Neural progenitor cell (in vitro differentiated cells): ENCODE results near the gene COMP. TPM values are rescaled to one million over a fixed set of nuclear protein-coding genes. Genes with fewer than 3 reads are reported as not detected.

ENCODE experiments used
- DNase-seq: peaks from one replicate; pipeline ENCODE4 v3.0.0-alpha.2; 2016; ENCODE audit warnings: low spot score
- H2AFZ ChIP-seq: fragments of 200-600 bp; sonication (generic); replicated peaks from 2 replicates; pipeline ENCODE4 v1.6.1; 2016; ENCODE audit warnings: antibody characterized with exemption
- H3F3A ChIP-seq: fragments of 200-600 bp; sonication (generic); 2 replicates; pipeline ENCODE4 v1.6.1; 2016; ENCODE audit warnings: antibody characterized with exemption, low read depth
- H3K27ac ChIP-seq: fragments of 200-600 bp; sonication (generic); 2 replicates; pipeline ENCODE4 v1.5.1; 2016; ENCODE audit warnings: mild to moderate bottlenecking
- H3K27me3 ChIP-seq: fragments of 200-600 bp; sonication (generic); 2 replicates; pipeline ENCODE4 v1.6.1; 2016; ENCODE audit warnings: mild to moderate bottlenecking, moderate library complexity
- H3K36me3 ChIP-seq: fragments of 200-600 bp; sonication (generic); 2 replicates; pipeline ENCODE4 v1.5.1; 2016
- H3K4me1 ChIP-seq: fragments of 200-600 bp; sonication (generic); 2 replicates; pipeline ENCODE4 v1.6.1; 2016; ENCODE audit warnings: mixed run types
- H3K4me2 ChIP-seq: fragments of 200-600 bp; sonication (generic); 2 replicates; pipeline ENCODE4 v1.6.1; 2016
- H3K4me3 ChIP-seq: fragments of 200-600 bp; sonication (generic); 2 replicates; pipeline ENCODE4 v1.5.1; 2016
- H3K79me2 ChIP-seq: fragments of 200-600 bp; sonication (generic); 2 replicates; pipeline ENCODE4 v1.6.1; 2016; ENCODE audit warnings: low read depth
- H3K9ac ChIP-seq: fragments of 200-600 bp; sonication (generic); 2 replicates; pipeline ENCODE4 v1.6.1; 2016
- H3K9me3 ChIP-seq: fragments of 200-600 bp; sonication (generic); 2 replicates; pipeline ENCODE4 v1.5.1; 2016; ENCODE audit warnings: low read depth
- H4K20me1 ChIP-seq: fragments of 200-600 bp; sonication (generic); 2 replicates; pipeline ENCODE4 v1.6.1; 2016; ENCODE audit warnings: low read depth
- H3K27ac Mint-ChIP-seq: 3 replicates; pipeline ENCODE4 v1.8.0; 2021; ENCODE audit warnings: mixed read lengths
- H3K27me3 Mint-ChIP-seq: 2 replicates; pipeline ENCODE4 v1.8.0; 2022; ENCODE audit warnings: low read depth, mild to moderate bottlenecking, inconsistent platforms, moderate library complexity, mixed read lengths; ENCODE audit not compliant: insufficient read depth
- H3K36me3 Mint-ChIP-seq: 3 replicates; pipeline ENCODE4 v1.8.0; 2021; ENCODE audit warnings: mixed read lengths
- H3K4me1 Mint-ChIP-seq: 3 replicates; pipeline ENCODE4 v1.8.0; 2021; ENCODE audit warnings: mixed read lengths
- H3K4me3 Mint-ChIP-seq: 3 replicates; pipeline ENCODE4 v1.8.0; 2021; ENCODE audit warnings: mild to moderate bottlenecking, moderate library complexity, mixed read lengths
- H3K9me3 Mint-ChIP-seq: 3 replicates; pipeline ENCODE4 v1.8.0; 2020; ENCODE audit warnings: mixed read lengths
- CTCF ChIP-seq: fragments of 200-600 bp; sonication (generic); IDR thresholded peaks from 2 replicates; pipeline ENCODE4 v1.5.1; 2017; ENCODE audit warnings: antibody characterized with exemption, mild to moderate bottlenecking
- EZH2 ChIP-seq: fragments of 200-600 bp; sonication (generic); IDR thresholded peaks from 2 replicates; pipeline ENCODE4 v1.6.1; 2017; ENCODE audit warnings: antibody characterized with exemption, mild to moderate bottlenecking, moderate library complexity
- EZH2phosphoT487 ChIP-seq: fragments of 200-600 bp; sonication (generic); IDR thresholded peaks from 2 replicates; pipeline ENCODE4 v1.6.1; 2017; ENCODE audit warnings: antibody characterized with exemption
- total RNA-seq: library from RNA; depleted of rRNA; stranded (reverse); fragments of >200 nt; gene quantifications from 2 replicates; pipeline ENCODE4 v1.2.3, GENCODE V29; 2015; ENCODE audit warnings: low replicate concordance

Gene COMP
- total RNA-seq, 1 donor from 2014 or later = not detected

- Histone ChIP-seq H2AFZ (no peak overlapping the region), H3F3A (peaks cover 13% of the 10 kb centered on the region), H3K27me3 (peaks cover 16% of the 10 kb centered on the region), H3K9me3 (no peaks in the 10 kb centered on the region), H3K36me3 (no peaks in the 10 kb centered on the region), H3K4me3 (peak overlapping the region; percentile 65), H3K79me2 (peaks cover 77% of the 10 kb centered on the region), H3K9ac (no peak overlapping the region), H3K27ac (no peak overlapping the region), H4K20me1 (peaks cover 74% of the 10 kb centered on the region), H3K4me1 (peaks cover 17% of the 10 kb centered on the region), H3K4me2 (peak overlapping the region; percentile 92)
- Mint-ChIP-seq H3K27me3 (peaks cover 5% of the 10 kb centered on the region), H3K27ac (no peak overlapping the region), H3K4me1 (peaks cover 41% of the 10 kb centered on the region), H3K36me3 (peaks cover 25% of the 10 kb centered on the region), H3K4me3 (peak overlapping the region; percentile 97), H3K9me3 (no peaks in the 10 kb centered on the region)
- TF ChIP-seq CTCF (no peak), EZH2phosphoT487 (no peak), EZH2 (no peak)
- DNase-seq = no peak
Observed at GRCh38 chr19:18834644-18834984, 43.5 kb upstream of the COMP start.

GRCh38 chr19:18833849-18834643, 42.9 kb upstream of the COMP start:
- no peak overlapping the region for H3K27ac ChIP-seq
- H3K4me3 ChIP-seq = peak overlapping the region; percentile 65
- no peak overlapping the region for H3K9ac ChIP-seq
- H3K36me3 ChIP-seq = no peaks in the 10 kb centered on the region
- peak; percentile 71 for DNase-seq
- Mint-ChIP-seq H3K27me3 (peaks cover 5% of the 10 kb centered on the region), H3K4me1 (peaks cover 37% of the 10 kb centered on the region), H3K36me3 (peaks cover 25% of the 10 kb centered on the region), H3K9me3 (no peaks in the 10 kb centered on the region), H3K4me3 (peak overlapping the region; percentile 97), H3K27ac (no peak overlapping the region)
- H3K27me3 ChIP-seq = peaks cover 18% of the 10 kb centered on the region
- no peak overlapping the region for H2AFZ ChIP-seq
- peaks cover 68% of the 10 kb centered on the region for H4K20me1 ChIP-seq
- TF ChIP-seq CTCF (no peak), EZH2 (no peak), EZH2phosphoT487 (peak; percentile 71)
- no peaks in the 10 kb centered on the region for H3K9me3 ChIP-seq
- peak overlapping the region; percentile 92 for H3K4me2 ChIP-seq
- peaks cover 71% of the 10 kb centered on the region for H3K79me2 ChIP-seq
- peaks cover 16% of the 10 kb centered on the region for H3K4me1 ChIP-seq
- H3F3A ChIP-seq = peaks cover 13% of the 10 kb centered on the region

- Mint-ChIP-seq H3K27me3 (peaks cover 6% of the 10 kb centered on the region), H3K36me3 (peaks cover 21% of the 10 kb centered on the region), H3K9me3 (no peaks in the 10 kb centered on the region), H3K27ac (peak overlapping the region; percentile 78), H3K4me3 (peak overlapping the region; percentile 97), H3K4me1 (peaks cover 32% of the 10 kb centered on the region)
- Histone ChIP-seq H3F3A (peaks cover 13% of the 10 kb centered on the region), H3K27me3 (peaks cover 25% of the 10 kb centered on the region), H3K9me3 (no peaks in the 10 kb centered on the region), H3K79me2 (peaks cover 62% of the 10 kb centered on the region), H3K36me3 (no peaks in the 10 kb centered on the region), H3K4me1 (peaks cover 16% of the 10 kb centered on the region), H3K9ac (peak overlapping the region; percentile 72), H3K27ac (no peak overlapping the region), H3K4me2 (peak overlapping the region; percentile 92), H3K4me3 (peak overlapping the region; percentile 65), H2AFZ (no peak overlapping the region), H4K20me1 (peaks cover 58% of the 10 kb centered on the region)
- DNase-seq = no peak
- no peak for TF ChIP-seq EZH2
- TF ChIP-seq CTCF = no peak
- TF ChIP-seq EZH2phosphoT487 = no peak
Observed at GRCh38 chr19:18833141-18833476, 42.0 kb upstream of the COMP start.
